Mucosa of rectum (tissue), 2 donors: ENCODE data around the gene VSTM5.

Source experiments
- H3K27ac ChIP-seq, 2 donors: one replicate each; pipeline ENCODE4 v1.7.0; 2013; ENCODE audit warnings: inconsistent platforms in 2 of 2, low read depth in 2 of 2, low read length in 2 of 2
- H3K27me3 ChIP-seq, 2 donors: one replicate each; pipeline ENCODE4 v1.7.0; 2013; ENCODE audit warnings: low read length in 2 of 2; ENCODE audit not compliant: control insufficient read depth in 2 of 2, insufficient read depth in 2 of 2
- H3K36me3 ChIP-seq, 2 donors: one replicate each; pipeline ENCODE4 v1.7.0; 2013; ENCODE audit warnings: low read length in 2 of 2; ENCODE audit not compliant: control insufficient read depth in 2 of 2, insufficient read depth in 2 of 2
- H3K4me1 ChIP-seq, 2 donors: one replicate each; pipeline ENCODE4 v1.7.0; 2013; ENCODE audit warnings: low read length in 2 of 2, mild to moderate bottlenecking in 1 of 2; ENCODE audit not compliant: control insufficient read depth in 2 of 2, insufficient read depth in 2 of 2
- H3K4me3 ChIP-seq, 2 donors: one replicate each; pipeline ENCODE4 v1.7.0; 2013; ENCODE audit warnings: low read length in 2 of 2
- H3K9ac ChIP-seq, 2 donors: one replicate each; pipeline ENCODE4 v1.7.0; 2013; ENCODE audit warnings: low read length in 2 of 2, low read depth in 1 of 2, mild to moderate bottlenecking in 1 of 2
- H3K9me3 ChIP-seq, 2 donors: one replicate each; pipeline ENCODE4 v1.7.0; 2013; ENCODE audit warnings: low read length in 2 of 2; ENCODE audit not compliant: control insufficient read depth in 2 of 2
- donor health status: healthy.
- donor health status: Normal muscosa, but diverticular disease.

VSTM5 gene

GRCh38 chr11:93843906-93844305 is 6.5 kb downstream of the VSTM5 start:
- H3K36me3 ChIP-seq: no peaks in the 10 kb centered on the region
- H3K9ac ChIP-seq: no peak overlapping the region
- peaks cover 0 to 6% of the 10 kb centered on the region in 2 donors for H3K4me1 ChIP-seq
- no peak overlapping the region for H3K27ac ChIP-seq
- no peaks in the 10 kb centered on the region for H3K27me3 ChIP-seq
- H3K9me3 ChIP-seq: no peaks in the 10 kb centered on the region
- no peak overlapping the region for H3K4me3 ChIP-seq

- Histone ChIP-seq H3K4me1 (peaks cover 0 to 8% of the 10 kb centered on the region in 2 donors), H3K36me3 (no peaks in the 10 kb centered on the region), H3K9ac (no peak overlapping the region), H3K27ac (peak overlapping the region; percentile 33 to 48), H3K4me3 (no peak overlapping the region), H3K9me3 (no peaks in the 10 kb centered on the region), H3K27me3 (no peaks in the 10 kb centered on the region)
These were observed 8.0 kb downstream of the VSTM5 start for GRCh38 chr11:93842461-93842860.

GRCh38 chr11:93842034-93842433 is 8.4 kb downstream of the VSTM5 start:
- Histone ChIP-seq H3K4me1 (peaks cover 0 to 8% of the 10 kb centered on the region in 2 donors), H3K4me3 (no peak overlapping the region), H3K36me3 (no peaks in the 10 kb centered on the region), H3K27ac (peak overlapping the region; percentile 33 to 48), H3K9me3 (no peaks in the 10 kb centered on the region), H3K27me3 (no peaks in the 10 kb centered on the region), H3K9ac (peak overlapping the region in 1 of 2 donors; percentile 21)

GRCh38 chr11:93841446-93841845 is 9.0 kb downstream of the VSTM5 start:
- no peak overlapping the region for H3K27ac ChIP-seq
- no peak overlapping the region for H3K9ac ChIP-seq
- no peaks in the 10 kb centered on the region for H3K9me3 ChIP-seq
- H3K4me1 ChIP-seq: peaks cover 0 to 8% of the 10 kb centered on the region in 2 donors
- no peaks in the 10 kb centered on the region for H3K27me3 ChIP-seq
- H3K36me3 ChIP-seq: no peaks in the 10 kb centered on the region
- H3K4me3 ChIP-seq: no peak overlapping the region

- Histone ChIP-seq H3K4me3 (no peak overlapping the region), H3K9me3 (no peaks in the 10 kb centered on the region), H3K36me3 (no peaks in the 10 kb centered on the region), H3K4me1 (peaks cover 0 to 8% of the 10 kb centered on the region in 2 donors), H3K9ac (no peak overlapping the region), H3K27me3 (no peaks in the 10 kb centered on the region), H3K27ac (no peak overlapping the region)
These were observed 9.4 kb downstream of the VSTM5 start for GRCh38 chr11:93840981-93841380.

GRCh38 chr11:93840180-93840579 is 10.2 kb downstream of the VSTM5 start:
- H3K9me3 ChIP-seq: no peaks in the 10 kb centered on the region
- H3K27ac ChIP-seq: no peak overlapping the region
- H3K36me3 ChIP-seq: no peaks in the 10 kb centered on the region
- H3K9ac ChIP-seq: no peak overlapping the region
- no peaks in the 10 kb centered on the region for H3K27me3 ChIP-seq
- H3K4me3 ChIP-seq: no peak overlapping the region
- H3K4me1 ChIP-seq: peaks cover 0 to 8% of the 10 kb centered on the region in 2 donors

- Histone ChIP-seq H3K27me3 (no peaks in the 10 kb centered on the region), H3K4me1 (peaks cover 0 to 8% of the 10 kb centered on the region in 2 donors), H3K9me3 (no peaks in the 10 kb centered on the region), H3K27ac (no peak overlapping the region), H3K4me3 (no peak overlapping the region), H3K36me3 (no peaks in the 10 kb centered on the region), H3K9ac (no peak overlapping the region)
These were observed 11.5 kb downstream of the VSTM5 start for GRCh38 chr11:93838967-93839366.

GRCh38 chr11:93832780-93833179 is 17.6 kb downstream of the VSTM5 start:
- Histone ChIP-seq H3K4me3 (no peak overlapping the region), H3K4me1 (peaks cover 0 to 15% of the 10 kb centered on the region in 2 donors), H3K9ac (no peak overlapping the region), H3K36me3 (no peaks in the 10 kb centered on the region), H3K27me3 (no peaks in the 10 kb centered on the region), H3K9me3 (no peaks in the 10 kb centered on the region), H3K27ac (no peak overlapping the region)

- H3K27ac ChIP-seq: no peak overlapping the region
These were observed 18.9 kb downstream of the VSTM5 start for GRCh38 chr11:93831343-93832127.

GRCh38 chr11:93829598-93829997 is 20.8 kb downstream of the VSTM5 start:
- Histone ChIP-seq H3K4me3 (no peak overlapping the region), H3K9ac (no peak overlapping the region), H3K36me3 (no peaks in the 10 kb centered on the region), H3K27me3 (no peaks in the 10 kb centered on the region), H3K4me1 (peaks cover 0 to 15% of the 10 kb centered on the region in 2 donors), H3K27ac (no peak overlapping the region), H3K9me3 (no peaks in the 10 kb centered on the region)

More at GRCh38 chr11:93831343-93832127, 18.9 kb downstream of the VSTM5 start:
- Histone ChIP-seq H3K4me3 (no peak overlapping the region), H3K9me3 (no peaks in the 10 kb centered on the region), H3K36me3 (no peaks in the 10 kb centered on the region), H3K4me1 (peaks cover 0 to 15% of the 10 kb centered on the region in 2 donors), H3K27me3 (no peaks in the 10 kb centered on the region), H3K9ac (no peak overlapping the region)
